Karpas-422 (cell line): ENCODE results near the gene NPPB. TPM values are rescaled to one million over a fixed set of nuclear protein-coding genes. Genes with fewer than 3 reads are reported as not detected.

Source experiments
- DNase-seq: peaks from one replicate; pipeline ENCODE4 v3.0.0-alpha.2; 2015
- H2AFZ ChIP-seq: fragments of 200-600 bp; sonication (generic); 2 replicates; pipeline ENCODE4 v1.6.1; 2014; ENCODE audit warnings: antibody characterized with exemption, low read length, mixed read lengths
- H3K27ac ChIP-seq: fragments of 200-600 bp; sonication (generic); 2 replicates; pipeline ENCODE4 v1.5.1; 2014; ENCODE audit warnings: mild to moderate bottlenecking, low read length, moderate library complexity
- H3K27me3 ChIP-seq: fragments of 200-600 bp; sonication (generic); 2 replicates; pipeline ENCODE4 v1.6.1; 2014; ENCODE audit warnings: low read length, mixed read lengths
- H3K36me3 ChIP-seq: fragments of 200-600 bp; sonication (generic); 2 replicates; pipeline ENCODE4 v1.6.1; 2014; ENCODE audit warnings: low read length, mixed read lengths; ENCODE audit not compliant: insufficient read depth
- H3K4me1 ChIP-seq: fragments of 200-600 bp; sonication (generic); 2 replicates; pipeline ENCODE4 v1.6.1; 2014; ENCODE audit warnings: mild to moderate bottlenecking, low read length, mixed read lengths
- H3K4me2 ChIP-seq: fragments of 200-600 bp; sonication (generic); 2 replicates; pipeline ENCODE4 v1.6.1; 2014; ENCODE audit warnings: low read length, low read depth, mild to moderate bottlenecking; ENCODE audit not compliant: poor library complexity, severe bottlenecking
- H3K4me3 ChIP-seq: fragments of 200-600 bp; sonication (generic); 2 replicates; pipeline ENCODE4 v1.5.1; 2014; ENCODE audit warnings: mild to moderate bottlenecking, antibody characterized with exemption, low read length, mixed read lengths
- H3K79me2 ChIP-seq: fragments of 200-600 bp; sonication (generic); 2 replicates; pipeline ENCODE4 v1.6.1; 2014; ENCODE audit warnings: mild to moderate bottlenecking, low read length, mixed read lengths
- H3K9ac ChIP-seq: fragments of 200-600 bp; sonication (generic); 2 replicates; pipeline ENCODE4 v1.6.0; 2014; ENCODE audit warnings: low read length
- H3K9me2 ChIP-seq: fragments of 200-600 bp; sonication (generic), shearing (Covaris generic); replicated peaks from 2 replicates; pipeline ENCODE4 v1.6.0; 2014; ENCODE audit warnings: mild to moderate bottlenecking, low read length, moderate library complexity; ENCODE audit not compliant: insufficient read depth
- H3K9me3 ChIP-seq: fragments of 300-700, 200-600 bp; sonication (generic); 2 replicates; pipeline ENCODE4 v1.6.1; 2014; ENCODE audit warnings: low read length, mixed read lengths
- H4K20me1 ChIP-seq: fragments of 200-600 bp; sonication (generic); 2 replicates; pipeline ENCODE4 v1.6.1; 2014; ENCODE audit warnings: mild to moderate bottlenecking, antibody characterized with exemption, low read length, low read depth; ENCODE audit not compliant: insufficient read depth
- total RNA-seq: library from RNA; depleted of rRNA; stranded (reverse); fragments of >200 nt; shearing (Covaris generic); gene quantifications from 2 replicates; pipeline ENCODE4 v1.2.3, GENCODE V29; 2014; ENCODE audit warnings: low replicate concordance

Gene NPPB
- total RNA-seq, 1 experiment from 2014 or later, result not detected

DNA sequence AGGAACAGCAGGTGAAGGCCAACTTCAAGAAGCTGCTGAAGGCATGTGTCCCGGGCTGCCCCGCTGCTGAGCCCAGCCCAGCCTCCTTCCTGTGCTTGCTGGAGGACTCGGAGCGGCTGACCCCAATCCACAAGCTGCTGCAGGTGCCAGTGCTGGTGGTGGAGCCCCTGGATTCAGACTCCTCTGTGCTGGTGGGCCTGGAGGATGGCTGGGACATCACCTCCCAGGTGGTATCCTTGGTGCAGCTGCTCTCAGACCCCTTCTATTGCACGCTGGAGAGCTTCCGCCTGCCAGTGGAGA is 20.1 kb upstream of the NPPB start:
- H3K27me3 ChIP-seq, result no peaks in the 10 kb centered on the region
- no peak overlapping the region for H3K9ac ChIP-seq
- H3K4me1 ChIP-seq, result peaks cover 3% of the 10 kb centered on the region; the same call in 1 of the 2 replicates
- H3K9me2 ChIP-seq, result no peaks in the 10 kb centered on the region
- H3K27ac ChIP-seq, result no peak overlapping the region
- H3K4me2 ChIP-seq, result no peak overlapping the region
- no peak overlapping the region for H3K4me3 ChIP-seq
- H2AFZ ChIP-seq, result no peak overlapping the region
- no peaks in the 10 kb centered on the region for H3K9me3 ChIP-seq
- no peak for DNase-seq
- no peaks in the 10 kb centered on the region for H3K36me3 ChIP-seq
- no peaks in the 10 kb centered on the region; the same call in 1 of the 2 replicates for H4K20me1 ChIP-seq
- no peaks in the 10 kb centered on the region for H3K79me2 ChIP-seq

DNA sequence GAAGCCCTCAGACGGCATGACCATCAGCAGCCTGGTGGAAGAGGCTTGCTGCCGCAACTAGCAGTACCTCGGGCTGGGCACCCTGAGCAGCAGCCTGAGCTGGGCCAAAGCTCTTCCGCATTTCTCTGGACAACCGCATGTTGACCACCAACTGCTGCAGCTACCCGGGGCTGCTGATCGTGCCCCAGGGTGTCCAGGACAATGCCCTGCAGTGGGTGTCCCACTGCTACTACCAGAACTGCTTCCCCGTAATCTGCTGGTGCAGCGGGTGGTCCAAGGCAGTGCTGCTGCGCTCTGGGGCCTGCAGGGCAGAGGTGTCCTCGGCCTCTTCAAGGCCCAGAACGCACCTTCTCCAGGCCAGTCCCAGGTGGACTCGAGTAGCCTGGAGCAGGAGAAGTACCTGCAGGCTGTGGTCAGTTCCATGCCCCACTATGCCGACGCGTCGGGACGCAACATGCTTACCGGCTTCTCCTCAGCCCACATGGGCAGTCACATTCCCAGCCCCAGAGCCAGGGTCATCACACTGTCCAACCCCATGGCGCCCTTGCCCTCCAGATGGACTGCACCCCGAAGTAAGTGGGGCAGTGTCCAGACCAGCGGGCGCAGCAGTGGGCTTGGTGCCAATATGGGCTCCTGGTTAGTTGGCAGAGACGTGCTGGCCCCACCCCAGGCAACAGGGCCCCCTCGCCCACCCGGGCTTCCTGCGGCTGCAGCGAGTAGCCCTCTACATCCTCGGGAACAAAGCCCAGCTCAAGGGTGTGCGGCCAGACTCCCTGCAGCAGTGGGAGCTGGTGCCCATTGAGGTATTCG is 19.5 kb upstream of the NPPB start:
- Histone ChIP-seq H3K9ac (no peak overlapping the region), H3K9me2 (no peaks in the 10 kb centered on the region), H3K27ac (no peak overlapping the region), H3K4me2 (no peak overlapping the region), H2AFZ (no peak overlapping the region), H3K9me3 (no peaks in the 10 kb centered on the region), H3K79me2 (no peaks in the 10 kb centered on the region), H4K20me1 (no peaks in the 10 kb centered on the region; the same call in 1 of the 2 replicates), H3K4me1 (peaks cover 8% of the 10 kb centered on the region), H3K36me3 (no peaks in the 10 kb centered on the region), H3K4me3 (no peak overlapping the region), H3K27me3 (no peaks in the 10 kb centered on the region)
- no peak for DNase-seq

DNA sequence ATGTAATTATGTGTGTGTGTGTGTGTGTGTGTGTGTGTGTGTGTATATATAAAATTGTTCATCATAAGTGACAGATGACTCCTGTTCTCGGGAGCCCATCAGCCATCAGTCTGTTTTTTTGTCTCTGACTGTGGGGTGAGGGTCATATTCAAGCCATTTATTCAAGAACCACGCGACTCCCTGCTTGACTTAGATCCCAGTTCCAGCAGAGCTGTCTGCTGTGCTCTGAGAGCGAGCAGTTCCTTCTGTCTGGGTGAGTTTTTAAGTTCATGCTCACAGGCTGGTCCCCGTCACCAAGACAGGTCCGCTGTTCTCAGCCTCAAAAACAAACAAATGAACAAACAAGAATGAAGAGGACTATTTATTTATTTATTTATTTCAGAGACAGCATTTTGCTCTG is 18.3 kb upstream of the NPPB start:
- H3K4me2 ChIP-seq, result no peak overlapping the region
- DNase-seq, result no peak
- H3K9ac ChIP-seq, result no peak overlapping the region
- no peaks in the 10 kb centered on the region for H3K27me3 ChIP-seq
- peaks cover 8% of the 10 kb centered on the region for H3K4me1 ChIP-seq
- no peaks in the 10 kb centered on the region; the same call in 1 of the 2 replicates for H4K20me1 ChIP-seq
- H3K9me3 ChIP-seq, result no peaks in the 10 kb centered on the region
- H3K4me3 ChIP-seq, result no peak overlapping the region
- H3K79me2 ChIP-seq, result no peaks in the 10 kb centered on the region
- H3K36me3 ChIP-seq, result no peaks in the 10 kb centered on the region
- no peak overlapping the region for H2AFZ ChIP-seq
- H3K27ac ChIP-seq, result no peak overlapping the region
- H3K9me2 ChIP-seq, result no peaks in the 10 kb centered on the region

DNA sequence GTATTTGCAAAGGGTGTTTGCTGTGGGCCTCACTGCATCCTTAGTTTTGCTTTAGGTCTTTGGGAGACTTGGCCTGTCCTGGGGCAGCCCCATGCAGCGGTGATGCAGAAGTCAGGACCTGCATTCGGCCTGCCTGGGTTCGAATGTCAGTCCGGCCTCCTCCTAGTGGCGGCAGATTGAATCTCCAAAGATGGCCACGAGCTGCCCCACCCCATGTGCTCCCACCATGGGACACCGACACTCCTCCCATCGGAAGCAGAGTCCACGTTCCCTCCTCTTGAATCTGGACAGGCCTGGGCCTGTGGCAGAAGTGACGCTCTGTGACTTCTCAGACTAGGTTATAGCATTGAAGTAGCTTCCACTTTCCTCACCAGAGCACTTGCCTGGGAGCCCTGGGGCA is 16.3 kb upstream of the NPPB start:
- Histone ChIP-seq H3K9me3 (no peaks in the 10 kb centered on the region), H3K9me2 (no peaks in the 10 kb centered on the region), H3K36me3 (no peaks in the 10 kb centered on the region), H2AFZ (no peak overlapping the region), H3K4me3 (no peak overlapping the region), H3K4me2 (no peak overlapping the region), H3K27ac (no peak overlapping the region), H3K4me1 (peaks cover 8% of the 10 kb centered on the region), H3K27me3 (no peaks in the 10 kb centered on the region), H4K20me1 (no peaks in the 10 kb centered on the region; the same call in 1 of the 2 replicates), H3K79me2 (no peaks in the 10 kb centered on the region), H3K9ac (no peak overlapping the region)
- DNase-seq, result no peak

DNA sequence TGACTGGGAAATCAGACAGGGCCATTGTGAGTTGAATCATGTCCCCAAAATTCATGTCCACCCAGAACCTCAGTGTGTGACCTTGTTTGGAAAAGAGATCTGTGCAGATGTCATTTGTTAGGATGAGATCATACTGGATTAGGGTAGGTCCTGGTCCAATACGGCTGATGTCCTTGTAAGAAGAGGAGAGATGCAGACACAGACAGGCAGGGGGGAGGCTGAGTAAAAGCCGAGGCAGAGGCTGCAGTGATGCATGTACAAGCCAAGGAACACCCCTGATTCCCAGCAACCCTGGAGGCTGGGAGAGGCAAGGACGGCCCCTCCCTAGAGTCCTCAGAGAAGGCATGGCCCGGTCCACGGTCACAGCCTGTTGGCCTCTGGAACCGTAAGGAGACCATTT is 15.9 kb upstream of the NPPB start:
- H3K4me2 ChIP-seq, result no peak overlapping the region
- H3K36me3 ChIP-seq, result no peaks in the 10 kb centered on the region
- H3K9ac ChIP-seq, result no peak overlapping the region
- no peak overlapping the region for H2AFZ ChIP-seq
- no peaks in the 10 kb centered on the region for H3K9me2 ChIP-seq
- no peaks in the 10 kb centered on the region for H3K9me3 ChIP-seq
- no peaks in the 10 kb centered on the region for H3K79me2 ChIP-seq
- no peak overlapping the region for H3K27ac ChIP-seq
- H4K20me1 ChIP-seq, result no peaks in the 10 kb centered on the region; the same call in 1 of the 2 replicates
- peaks cover 8% of the 10 kb centered on the region for H3K4me1 ChIP-seq
- no peaks in the 10 kb centered on the region for H3K27me3 ChIP-seq
- DNase-seq, result no peak
- H3K4me3 ChIP-seq, result no peak overlapping the region

DNA sequence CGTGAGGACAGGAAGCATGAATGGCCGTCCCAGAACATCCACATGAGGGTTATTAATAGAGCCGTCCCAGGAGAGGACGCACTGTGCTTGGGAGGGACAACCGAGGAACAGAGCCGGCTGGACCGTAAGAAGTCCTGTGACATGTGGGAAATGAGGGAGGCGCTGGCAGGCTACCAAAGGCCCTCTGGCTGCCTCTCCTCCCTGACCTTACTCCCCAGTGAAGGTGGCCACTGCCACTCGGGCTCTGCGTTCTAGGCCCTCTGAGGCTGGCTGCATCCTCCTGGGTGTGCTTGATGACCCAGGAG is 15.5 kb upstream of the NPPB start:
- no peaks in the 10 kb centered on the region; the same call in 1 of the 2 replicates for H4K20me1 ChIP-seq

DNA sequence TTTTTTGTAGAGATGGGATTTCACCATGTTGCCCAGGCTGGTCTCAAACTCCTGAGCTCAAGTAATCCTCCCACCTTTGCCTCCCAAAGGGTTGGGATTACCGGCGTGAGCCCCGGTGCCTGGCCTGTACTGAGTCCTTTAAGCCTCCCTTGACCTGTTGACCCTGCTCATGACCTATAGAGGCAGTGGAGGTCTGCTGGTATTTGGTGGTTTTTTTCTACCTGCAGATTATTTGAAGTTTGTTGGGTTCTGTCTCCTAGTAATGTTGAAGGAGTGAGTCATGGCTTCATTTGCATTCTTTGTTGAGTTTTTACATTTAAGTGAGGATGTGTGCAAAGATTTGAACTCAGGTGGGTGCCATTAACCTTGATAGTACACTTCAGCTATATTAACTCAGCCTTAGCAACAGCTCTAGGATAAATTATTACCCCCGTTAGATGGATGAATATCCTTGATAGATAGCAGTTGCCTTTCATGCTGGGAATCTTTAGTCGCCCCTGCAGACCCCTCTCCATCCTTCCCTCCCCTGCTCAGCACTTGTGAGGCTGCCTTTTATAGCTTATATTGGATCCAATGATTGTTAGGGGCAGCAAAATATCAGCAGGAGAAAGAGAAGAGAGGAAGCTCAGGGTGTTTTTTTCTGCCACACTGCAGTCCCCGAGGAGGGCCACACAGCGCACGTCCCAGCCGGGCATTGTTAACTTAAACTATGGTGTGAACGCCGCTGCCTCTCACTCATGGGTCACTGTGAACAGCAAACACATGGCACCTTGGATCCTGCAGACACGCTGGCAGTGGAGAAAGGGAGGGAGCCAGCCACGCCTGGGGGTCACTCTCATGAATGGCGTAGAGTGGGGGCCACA is 14.9 kb upstream of the NPPB start:
- no peak for DNase-seq
- H4K20me1 ChIP-seq, result no peaks in the 10 kb centered on the region; the same call in 1 of the 2 replicates
- no peak overlapping the region for H3K4me2 ChIP-seq
- peaks cover 8% of the 10 kb centered on the region for H3K4me1 ChIP-seq
- H2AFZ ChIP-seq, result no peak overlapping the region
- H3K9ac ChIP-seq, result no peak overlapping the region
- H3K27ac ChIP-seq, result no peak overlapping the region
- H3K9me3 ChIP-seq, result no peaks in the 10 kb centered on the region
- no peaks in the 10 kb centered on the region for H3K79me2 ChIP-seq
- H3K9me2 ChIP-seq, result no peaks in the 10 kb centered on the region
- no peaks in the 10 kb centered on the region for H3K27me3 ChIP-seq
- no peaks in the 10 kb centered on the region for H3K36me3 ChIP-seq
- no peak overlapping the region for H3K4me3 ChIP-seq

More for the DNA sequence above, 15.5 kb upstream of the NPPB start:
- no peak for DNase-seq
- Histone ChIP-seq H3K9ac (no peak overlapping the region), H3K36me3 (no peaks in the 10 kb centered on the region), H3K4me2 (no peak overlapping the region), H3K9me2 (no peaks in the 10 kb centered on the region), H3K4me1 (peaks cover 8% of the 10 kb centered on the region), H2AFZ (no peak overlapping the region), H3K4me3 (no peak overlapping the region), H3K79me2 (no peaks in the 10 kb centered on the region), H3K27me3 (no peaks in the 10 kb centered on the region), H3K9me3 (no peaks in the 10 kb centered on the region), H3K27ac (no peak overlapping the region)

DNA sequence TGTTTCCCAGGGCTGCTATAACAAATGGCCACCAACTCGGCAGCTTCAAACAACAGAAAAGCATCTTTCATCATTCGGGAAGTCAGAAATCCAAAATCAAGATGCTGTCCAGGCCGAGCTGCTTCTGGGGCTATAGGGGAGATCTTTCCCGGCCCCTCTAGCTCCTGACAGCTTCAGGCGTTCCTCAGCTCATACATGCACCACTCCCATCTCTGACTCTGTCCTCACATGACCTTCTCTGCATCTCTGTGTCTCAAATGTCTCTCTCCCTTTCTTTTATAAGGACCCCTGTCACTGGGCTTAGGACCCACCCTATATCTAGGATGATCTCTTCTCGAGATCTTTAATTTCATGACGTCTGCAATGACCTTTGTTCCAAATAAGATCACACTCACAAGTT is 13.8 kb upstream of the NPPB start:
- H3K27ac ChIP-seq, result no peak overlapping the region
- no peak overlapping the region for H3K4me3 ChIP-seq
- H3K9ac ChIP-seq, result no peak overlapping the region
- no peaks in the 10 kb centered on the region for H3K27me3 ChIP-seq
- H3K9me3 ChIP-seq, result no peaks in the 10 kb centered on the region
- DNase-seq, result no peak
- no peaks in the 10 kb centered on the region for H3K36me3 ChIP-seq
- H3K79me2 ChIP-seq, result no peaks in the 10 kb centered on the region
- H4K20me1 ChIP-seq, result no peaks in the 10 kb centered on the region; the same call in 1 of the 2 replicates
- H2AFZ ChIP-seq, result no peak overlapping the region
- no peaks in the 10 kb centered on the region for H3K9me2 ChIP-seq
- H3K4me2 ChIP-seq, result no peak overlapping the region
- H3K4me1 ChIP-seq, result peaks cover 8% of the 10 kb centered on the region
